CD4-positive, alpha-beta T cell (primary cell): ENCODE data around the gene ASB15. TPM values are rescaled to one million over a fixed set of nuclear protein-coding genes. Genes with fewer than 3 reads are reported as not detected.

Experiments
- ATAC-seq: fragments of 200-7000 bp; cut with Tn5 transposase; one replicate; pipeline ENCODE4 v1.10.0; 2022; ENCODE audit warnings: mild to moderate bottlenecking; ENCODE audit not compliant: poor library complexity
- CTCF ChIA-PET: fragments of 350-600 bp; sonication (Branson Sonifier 250); formaldehyde crosslinking; loops from one replicate; lab custom pipeline; 2021; ENCODE audit warnings: antibody characterized with exemption, inconsistent platforms; lab: Charles Lee
- POLR2A ChIA-PET: fragments of 350-600 bp; sonication (Branson Sonifier 250); formaldehyde crosslinking; loops from one replicate; lab custom pipeline; 2021; ENCODE audit warnings: antibody characterized with exemption, inconsistent platforms; lab: Charles Lee
- DNase-seq, 14 experiments: peaks; one replicate each; pipeline ENCODE4 v3.0.0-alpha.2; 2013 to 2020; ENCODE audit warnings: mixed read lengths in 2 of 14
- H3K27ac ChIP-seq, 2 donors: one replicate each; pipeline versions ENCODE4 v1.5.1 to v1.7.0; 2013; ENCODE audit warnings: low read length in 2 of 2, low read depth in 1 of 2, mild to moderate bottlenecking in 1 of 2
- H3K27me3 ChIP-seq, 2 experiments: 1 replicate in 1 of 2; 2 replicates in 1 of 2; pipeline versions ENCODE4 v1.6.1 to v1.7.0; 2013; ENCODE audit warnings: low read length in 2 of 2, control low read depth in 1 of 2, mild to moderate bottlenecking in 1 of 2, moderate library complexity in 1 of 2; ENCODE audit not compliant: insufficient read depth in 2 of 2, control insufficient read depth in 1 of 2
- H3K36me3 ChIP-seq: one replicate; pipeline ENCODE4 v1.6.1; 2013; ENCODE audit warnings: low read length, control low read depth; ENCODE audit not compliant: insufficient read depth
- H3K4me1 ChIP-seq: one replicate; pipeline ENCODE4 v1.6.1; 2013; ENCODE audit warnings: low read length, control low read depth; ENCODE audit not compliant: insufficient read depth
- H3K4me3 ChIP-seq: one replicate; pipeline ENCODE4 v1.5.1; 2013; ENCODE audit warnings: mild to moderate bottlenecking, low read length, moderate library complexity
- H3K9me3 ChIP-seq, 2 experiments: 1 replicate in 1 of 2; 2 replicates in 1 of 2; pipeline versions ENCODE4 v1.6.1 to v1.7.0; 2013; ENCODE audit warnings: low read length in 2 of 2, mild to moderate bottlenecking in 2 of 2, control low read depth in 1 of 2, moderate library complexity in 1 of 2; ENCODE audit not compliant: control insufficient read depth in 1 of 2, insufficient read depth in 1 of 2
- H3K27ac Mint-ChIP-seq: one replicate; pipeline ENCODE4 v1.8.0; 2020; ENCODE audit warnings: mixed read lengths
- H3K27me3 Mint-ChIP-seq: one replicate; pipeline ENCODE4 v1.8.0; 2021; ENCODE audit warnings: mixed read lengths
- H3K36me3 Mint-ChIP-seq: one replicate; pipeline ENCODE4 v1.8.0; 2021; ENCODE audit warnings: low read depth, mixed read lengths
- H3K4me1 Mint-ChIP-seq: one replicate; pipeline ENCODE4 v1.8.0; 2021; ENCODE audit warnings: low read depth, mixed read lengths
- H3K4me3 Mint-ChIP-seq: one replicate; pipeline ENCODE4 v1.8.0; 2020; ENCODE audit warnings: mild to moderate bottlenecking, mixed read lengths
- H3K9me3 Mint-ChIP-seq: one replicate; pipeline ENCODE4 v1.8.0; 2020; ENCODE audit warnings: mixed read lengths
- CTCF ChIP-seq: fragments of 200-600 bp; IDR thresholded peaks from one replicate; pipeline ENCODE4 v1.8.0; 2022; ENCODE audit warnings: antibody characterized with exemption, mild to moderate bottlenecking
- intact Hi-C, 2 experiments: fragments of 100-400 bp; cut with DNase I in 1 of 2; cut with micrococcal nuclease in 1 of 2; formaldehyde crosslinking; loops; one replicate each; pipeline versions ENCODE4 v1.15.1 to v1.9.0; 2023 to 2025; cut with DNase I, micrococcal nuclease
- total RNA-seq, 174 experiments: library from RNA in 2 of 174; stranded (reverse) in 2 of 174; gene quantifications; one replicate each; pipeline ENCODE4 v1.2.3 and lab custom pipeline; 2021 to 2026

Gene ASB15
- total RNA-seq, 2 experiments from 2014 or later: not detected

GRCh38 chr7:123570390-123571182 lies 31.0 kb upstream of the ASB15 start:
- peaks cover 4% of the 10 kb centered on the region for H3K27me3 Mint-ChIP-seq
- no peaks in the 10 kb centered on the region for H3K36me3 Mint-ChIP-seq
- intact Hi-C loops: no loop called here
- Histone ChIP-seq H3K4me3 (no peak overlapping the region), H3K36me3 (no peaks in the 10 kb centered on the region), H3K9me3 (no peaks in the 10 kb centered on the region), H3K27ac (no peak overlapping the region), H3K27me3 (no peaks in the 10 kb centered on the region), H3K4me1 (no peaks in the 10 kb centered on the region)
- no peaks in the 10 kb centered on the region for H3K9me3 Mint-ChIP-seq
- DNase-seq (no peak), ATAC-seq (no peak)
- no peak overlapping the region for H3K27ac Mint-ChIP-seq
- CTCF ChIA-PET: no interaction called here
- H3K4me1 Mint-ChIP-seq: no peaks in the 10 kb centered on the region
- no peak for TF ChIP-seq CTCF
- POLR2A ChIA-PET: interaction anchor here (1.4 kb wide), 1 partner anchor 13 kb away, joined by 5 read pairs; the partner anchor contains the start of gene NDUFA5
- no peak overlapping the region for H3K4me3 Mint-ChIP-seq

- no peaks in the 10 kb centered on the region for H3K4me1 ChIP-seq
- POLR2A ChIA-PET: no interaction called here
- Mint-ChIP-seq H3K27me3 (peaks cover 4% of the 10 kb centered on the region), H3K9me3 (no peaks in the 10 kb centered on the region), H3K4me3 (no peak overlapping the region), H3K27ac (no peak overlapping the region), H3K36me3 (no peaks in the 10 kb centered on the region), H3K4me1 (no peaks in the 10 kb centered on the region)
- no peak overlapping the region for H3K4me3 ChIP-seq
- H3K27me3 ChIP-seq: no peaks in the 10 kb centered on the region
- H3K36me3 ChIP-seq: no peaks in the 10 kb centered on the region
- DNase-seq: no peak
- no peaks in the 10 kb centered on the region for H3K9me3 ChIP-seq
- no peak for ATAC-seq
- TF ChIP-seq CTCF: no peak
- CTCF ChIA-PET: no interaction called here
- intact Hi-C loops: no loop called here
- H3K27ac ChIP-seq: no peak overlapping the region
Observed at GRCh38 chr7:123571187-123571586, 30.4 kb upstream of the ASB15 start.

GRCh38 chr7:123571684-123572083 lies 29.9 kb upstream of the ASB15 start:
- ATAC-seq (no peak), DNase-seq (no peak)
- Mint-ChIP-seq H3K4me1 (no peaks in the 10 kb centered on the region), H3K27ac (no peak overlapping the region), H3K4me3 (no peak overlapping the region), H3K27me3 (peaks cover 4% of the 10 kb centered on the region), H3K36me3 (no peaks in the 10 kb centered on the region), H3K9me3 (no peaks in the 10 kb centered on the region)
- Histone ChIP-seq H3K27ac (no peak overlapping the region), H3K4me1 (no peaks in the 10 kb centered on the region), H3K27me3 (no peaks in the 10 kb centered on the region), H3K4me3 (no peak overlapping the region), H3K9me3 (no peaks in the 10 kb centered on the region), H3K36me3 (no peaks in the 10 kb centered on the region)
- POLR2A ChIA-PET: no interaction called here
- CTCF ChIA-PET: no interaction called here
- intact Hi-C loops: no loop called here
- no peak for TF ChIP-seq CTCF
